NCI-H345 treated with DMSO at 0.1 percent for 48 hours (cell line): ENCODE measurements around the gene DUSP15.
"Not testable (repeated sequence)": the region's sequence is repeated elsewhere in the genome, so short reads cannot be mapped to it uniquely, and the experiment has no call there.

Experiments used
- DNase-seq: peaks from one replicate; lab custom pipeline; 2025; ENCODE audit not compliant: unreplicated experiment; lab: John Stamatoyannopoulos, UW

DUSP15 gene

GRCh38 chr20:31824125-31824485 lies 46.2 kb downstream of the DUSP15 start:
- no peak for DNase-seq

- DNase-seq, result no peak
Measured at GRCh38 chr20:31823360-31824124, 46.8 kb downstream of the DUSP15 start.

GRCh38 chr20:31822421-31823330 lies 47.7 kb downstream of the DUSP15 start:
- peak; percentile 81 for DNase-seq

GRCh38 chr20:31821427-31821826 lies 48.9 kb downstream of the DUSP15 start:
- no peak for DNase-seq

GRCh38 chr20:31820228-31820627 lies 50.1 kb downstream of the DUSP15 start:
- no peak for DNase-seq

- DNase-seq, result no peak
Measured at GRCh38 chr20:31819083-31819784, 51.1 kb downstream of the DUSP15 start, which contains the start of gene MYLK2. MYLK2 (plus strand) TSS chr20:31819356; CDS start chr20:31819581, 225 bp downstream.

- no peak for DNase-seq
Measured at GRCh38 chr20:31818376-31818908, 51.9 kb downstream of the DUSP15 start.

- no peak for DNase-seq
Measured at GRCh38 chr20:31817461-31817860, 52.9 kb downstream of the DUSP15 start.

- no peak for DNase-seq
Measured at GRCh38 chr20:31816221-31816620, 54.1 kb downstream of the DUSP15 start.

GRCh38 chr20:31815408-31816188 lies 54.7 kb downstream of the DUSP15 start:
- DNase-seq, result no peak

GRCh38 chr20:31814142-31814541 lies 56.2 kb downstream of the DUSP15 start:
- DNase-seq, result not testable (repeated sequence)

GRCh38 chr20:31813611-31814010 lies 56.7 kb downstream of the DUSP15 start:
- no peak for DNase-seq

- no peak for DNase-seq
Measured at GRCh38 chr20:31811796-31812728, 58.3 kb downstream of the DUSP15 start.

- DNase-seq, result no peak
Measured at GRCh38 chr20:31811198-31811597, 59.1 kb downstream of the DUSP15 start.
